Measurements from ENCODE around the gene PRELID3B. TPM values are rescaled to one million over a fixed set of nuclear protein-coding genes. Genes with fewer than 3 reads are reported as not detected.

PRELID3B gene
- total RNA-seq, 1 donor from 2014 or later, result 45.7 TPM

GRCh38 chr20:59032023-59032712 is 10.4 kb downstream of the PRELID3B start, which contains the start of gene ATP5F1E:
TSS of gene ATP5F1E (minus strand) at chr20:59032335. CDS start at chr20:59032251, 84 bp downstream.
- ATAC-seq (peak; percentile 100), DNase-seq (ENCODE audit: missing footprints) (peak; percentile 98)
- intact Hi-C loops (cut with DNase I), result loop anchor here (2.0 kb wide), 1 partner anchor 141 kb away; no protein-coding TSS in a partner anchor

- intact Hi-C loops (cut with DNase I), result loop anchor here (2.0 kb wide), 2 partner anchors 51 to 141 kb away; partner anchors contain the start of gene NELFCD
- ATAC-seq (no peak), DNase-seq (ENCODE audit: missing footprints) (no peak)
Observed at GRCh38 chr20:59031564-59032022, 11.0 kb downstream of the PRELID3B start.

GRCh38 chr20:59030911-59031563 is 11.5 kb downstream of the PRELID3B start:
- intact Hi-C loops (cut with DNase I), result loop anchor here (2.0 kb wide), 1 partner anchor 50 kb away; the partner anchor contains the start of gene NELFCD
- ATAC-seq, result no peak

GRCh38 chr20:59028812-59029211 is 13.8 kb downstream of the PRELID3B start:
- DNase-seq (ENCODE audit: missing footprints) (no peak), ATAC-seq (no peak)
- intact Hi-C loops (cut with DNase I), result no loop called here

More at GRCh38 chr20:59030911-59031563, 11.5 kb downstream of the PRELID3B start:
- no peak for DNase-seq (ENCODE audit: missing footprints)

GRCh38 chr20:59027741-59028320 is 14.8 kb downstream of the PRELID3B start:
- DNase-seq (ENCODE audit: missing footprints), result no peak
- no peak for ATAC-seq
- intact Hi-C loops (cut with DNase I), result no loop called here

GRCh38 chr20:59026904-59027740 is 15.5 kb downstream of the PRELID3B start:
- no peak for DNase-seq (ENCODE audit: missing footprints)
- intact Hi-C loops (cut with DNase I), result no loop called here
- no peak for ATAC-seq

GRCh38 chr20:59025511-59025910 is 17.1 kb downstream of the PRELID3B start:
- ATAC-seq (no peak), DNase-seq (ENCODE audit: missing footprints) (no peak)
- intact Hi-C loops (cut with DNase I), result no loop called here

- intact Hi-C loops (cut with DNase I), result no loop called here
- no peak for DNase-seq (ENCODE audit: missing footprints)
- no peak for ATAC-seq
Observed at GRCh38 chr20:59025086-59025485, 17.5 kb downstream of the PRELID3B start.

- no peak for DNase-seq (ENCODE audit: missing footprints)
- intact Hi-C loops (cut with DNase I), result no loop called here
- ATAC-seq, result no peak
Observed at GRCh38 chr20:59024111-59024530, 18.5 kb downstream of the PRELID3B start.

GRCh38 chr20:59023616-59024015 is 19.0 kb downstream of the PRELID3B start:
- intact Hi-C loops (cut with DNase I), result no loop called here
- DNase-seq (ENCODE audit: missing footprints), result no peak
- ATAC-seq, result no peak

- no peak for DNase-seq (ENCODE audit: missing footprints)
- intact Hi-C loops (cut with DNase I), result no loop called here
- no peak for ATAC-seq
Observed at GRCh38 chr20:59022754-59023153, 19.8 kb downstream of the PRELID3B start.

GRCh38 chr20:59020938-59021551 is 21.5 kb downstream of the PRELID3B start:
- ATAC-seq, result no peak
- intact Hi-C loops (cut with DNase I), result no loop called here
- DNase-seq (ENCODE audit: missing footprints), result no peak

GRCh38 chr20:59019217-59019616 is 23.4 kb downstream of the PRELID3B start, which contains the start of gene TUBB1:
TSS of gene TUBB1 (plus strand) at chr20:59019429. CDS start at chr20:59019523, 94 bp downstream.
- no peak for DNase-seq (ENCODE audit: missing footprints)
- intact Hi-C loops (cut with DNase I), result no loop called here
- no peak for ATAC-seq

- no peak for DNase-seq (ENCODE audit: missing footprints)
Observed at GRCh38 chr20:59018817-59019216, 23.8 kb downstream of the PRELID3B start.

GRCh38 chr20:59017493-59018231 is 24.9 kb downstream of the PRELID3B start:
- DNase-seq (ENCODE audit: missing footprints) (no peak), ATAC-seq (peak; percentile 14)
- intact Hi-C loops (cut with DNase I), result no loop called here

More at GRCh38 chr20:59018817-59019216, 23.8 kb downstream of the PRELID3B start:
- intact Hi-C loops (cut with DNase I), result no loop called here
- no peak for ATAC-seq

GRCh38 chr20:59016795-59017492 is 25.6 kb downstream of the PRELID3B start:
- DNase-seq (ENCODE audit: missing footprints) (no peak), ATAC-seq (peak; percentile 44)
- intact Hi-C loops (cut with DNase I), result no loop called here

All from Right ventricle myocardium inferior (tissue), 1 donor.